ENCODE results near the gene ZC3H14. TPM values are rescaled to one million over a fixed set of nuclear protein-coding genes. Genes with fewer than 3 reads are reported as not detected.
A peak's percentile ranks its signal among the peaks of the same experiment; 100 is the strongest.

The ZC3H14 gene
- total and polyA plus RNA-seq, 2 experiments from 2014 or later = 39.9 to 68.4 TPM

- H3K4me3 ChIP-seq = no peak overlapping the region
- 99% methylated on average over 3 of the region's 3 CpGs for WGBS (ENCODE audit: low lambda C conversion rate, missing lambda C conversion rate)
- no peaks in the 10 kb centered on the region for H3K36me3 ChIP-seq (replicated peaks; ENCODE audit: insufficient read depth, low read depth)
- TF ChIP-seq EZH2 (IDR thresholded peaks at IDR 0.05; ENCODE audit: borderline replicate concordance) = no peak
- no peak for TF ChIP-seq EZH2phosphoT487 (IDR thresholded peaks at IDR 0.05; ENCODE audit: low read depth, severe bottlenecking, unreplicated experiment)
- no peak for TF ChIP-seq CTCF (IDR thresholded peaks at IDR 0.05; ENCODE audit: poor library complexity)
- H3K27me3 ChIP-seq = no peaks in the 10 kb centered on the region
- no peak overlapping the region for H3K27ac ChIP-seq
- H3K4me2 ChIP-seq = no peak overlapping the region
- H3K9me2 ChIP-seq (replicated peaks; ENCODE audit: insufficient read depth) = no peaks in the 10 kb centered on the region
- DNase-seq (ENCODE audit: low spot score) = no peak
- H2AFZ ChIP-seq = no peak overlapping the region
- peaks cover 8% of the 10 kb centered on the region for H3K4me1 ChIP-seq (ENCODE audit: insufficient read depth)
- no peaks in the 10 kb centered on the region for H4K20me1 ChIP-seq (ENCODE audit: insufficient read depth, poor library complexity, severe bottlenecking)
- no peaks in the 10 kb centered on the region for H3K9me3 ChIP-seq (ENCODE audit: low read depth)
- H3K79me2 ChIP-seq = peaks cover 53% of the 10 kb centered on the region
Observed at GRCh38 chr14:88545256-88545655, 17.6 kb upstream of the ZC3H14 start.

GRCh38 chr14:88546621-88547385 lies 16.0 kb upstream of the ZC3H14 start:
- Histone ChIP-seq H3K36me3 (replicated peaks; ENCODE audit: insufficient read depth, low read depth) (no peaks in the 10 kb centered on the region), H3K4me2 (no peak overlapping the region), H3K79me2 (peaks cover 49% of the 10 kb centered on the region), H3K9me2 (replicated peaks; ENCODE audit: insufficient read depth) (no peaks in the 10 kb centered on the region), H2AFZ (no peak overlapping the region), H3K27me3 (no peaks in the 10 kb centered on the region), H4K20me1 (ENCODE audit: insufficient read depth, poor library complexity, severe bottlenecking) (no peaks in the 10 kb centered on the region), H3K4me1 (ENCODE audit: insufficient read depth) (peaks cover 8% of the 10 kb centered on the region), H3K9me3 (ENCODE audit: low read depth) (no peaks in the 10 kb centered on the region), H3K4me3 (no peak overlapping the region), H3K27ac (peak overlapping the region; percentile 55)
- 67% methylated on average over 4 of the region's 4 CpGs for WGBS (ENCODE audit: low lambda C conversion rate, missing lambda C conversion rate)
- TF ChIP-seq EZH2phosphoT487 (IDR thresholded peaks at IDR 0.05; ENCODE audit: low read depth, severe bottlenecking, unreplicated experiment) (no peak), CTCF (IDR thresholded peaks at IDR 0.05; ENCODE audit: poor library complexity) (no peak)
- peak; percentile 46 for DNase-seq (ENCODE audit: low spot score)

- H3K9me3 ChIP-seq (ENCODE audit: low read depth) = no peaks in the 10 kb centered on the region
- peaks cover 49% of the 10 kb centered on the region for H3K79me2 ChIP-seq
- no peak overlapping the region for H3K4me3 ChIP-seq
- no peak overlapping the region for H2AFZ ChIP-seq
- peaks cover 1% of the 10 kb centered on the region for H4K20me1 ChIP-seq (ENCODE audit: insufficient read depth, poor library complexity, severe bottlenecking)
- H3K4me2 ChIP-seq = no peak overlapping the region
- peaks cover 10% of the 10 kb centered on the region for H3K4me1 ChIP-seq (ENCODE audit: insufficient read depth)
- peak overlapping the region; percentile 55 for H3K27ac ChIP-seq
- TF ChIP-seq EZH2phosphoT487 (IDR thresholded peaks at IDR 0.05; ENCODE audit: low read depth, severe bottlenecking, unreplicated experiment) (no peak), CTCF (IDR thresholded peaks at IDR 0.05; ENCODE audit: poor library complexity) (no peak), EZH2 (IDR thresholded peaks at IDR 0.05; ENCODE audit: borderline replicate concordance) (no peak)
- H3K27me3 ChIP-seq = no peaks in the 10 kb centered on the region
- WGBS (ENCODE audit: low lambda C conversion rate, missing lambda C conversion rate) = 73% methylated on average over 3 of the region's 3 CpGs
- H3K9me2 ChIP-seq (replicated peaks; ENCODE audit: insufficient read depth) = no peaks in the 10 kb centered on the region
- DNase-seq (ENCODE audit: low spot score) = no peak
- no peaks in the 10 kb centered on the region for H3K36me3 ChIP-seq (replicated peaks; ENCODE audit: insufficient read depth, low read depth)
Observed at GRCh38 chr14:88547386-88547780, 15.5 kb upstream of the ZC3H14 start.
